ENCODE measurements around the gene TMEFF2. TPM values are rescaled to one million over a fixed set of nuclear protein-coding genes. Genes with fewer than 3 reads are reported as not detected.

Gene TMEFF2
- total RNA-seq, 1 donor from 2014 or later, result not detected

- DNase-seq (ENCODE audit: low read depth in 2 of 2), result no peak
Measured at GRCh38 chr2:191907091-191907490, 287.6 kb downstream of the TMEFF2 start.

GRCh38 chr2:191905336-191905735 lies 289.4 kb downstream of the TMEFF2 start:
- DNase-seq (ENCODE audit: low read depth in 2 of 2), result peak in 1 of 2 donors; percentile 68

- no peak for DNase-seq (ENCODE audit: low read depth in 2 of 2)
Measured at GRCh38 chr2:191901031-191901430, 293.7 kb downstream of the TMEFF2 start.

GRCh38 chr2:191899410-191899809 lies 295.3 kb downstream of the TMEFF2 start:
- peak; percentile 31 to 94 for DNase-seq (ENCODE audit: low read depth in 2 of 2)
